Activated CD8-positive, alpha-beta memory T cell treated with anti-CD3 and anti-CD28 coated beads, Interleukin-2, amount 10 ng/mL, durations not matched to agents 7 days and 5 days (primary cell): ENCODE results near the gene GNG12. TPM values are rescaled to one million over a fixed set of nuclear protein-coding genes. Genes with fewer than 3 reads are reported as not detected.

ENCODE experiments used
- ATAC-seq: fragments of 150-1000 bp; cut with Tn5 transposase; one replicate; pipeline ENCODE4 v1.10.0; 2021; ENCODE audit warnings: moderate library complexity
- CTCF ChIA-PET: fragments of 350-600 bp; sonication (Branson Sonifier 250); formaldehyde crosslinking; loops from one replicate; lab custom pipeline; 2021; ENCODE audit warnings: antibody characterized with exemption; lab: Charles Lee
- DNase-seq: peaks from one replicate; pipeline ENCODE4 v3.0.0-alpha.2; 2020
- H3K27ac Mint-ChIP-seq: one replicate; pipeline ENCODE4 v1.8.0; 2021; ENCODE audit warnings: mild to moderate bottlenecking, mixed read lengths
- H3K27me3 Mint-ChIP-seq: one replicate; pipeline ENCODE4 v1.8.0; 2021; ENCODE audit warnings: mixed read lengths
- H3K36me3 Mint-ChIP-seq: one replicate; pipeline ENCODE4 v1.8.0; 2021; ENCODE audit warnings: mild to moderate bottlenecking, mixed read lengths
- H3K4me1 Mint-ChIP-seq: one replicate; pipeline ENCODE4 v1.8.0; 2021; ENCODE audit warnings: mixed read lengths
- H3K4me3 Mint-ChIP-seq: one replicate; pipeline ENCODE4 v1.8.0; 2021; ENCODE audit warnings: mild to moderate bottlenecking, moderate library complexity, mixed read lengths
- H3K9me3 Mint-ChIP-seq: one replicate; pipeline ENCODE4 v1.8.0; 2022; ENCODE audit warnings: low read depth, mixed read lengths
- total RNA-seq, 2 experiments: library from RNA; stranded (reverse); gene quantifications; one replicate each; pipeline ENCODE4 v1.2.3, GENCODE V29; 2021

The GNG12 gene
- total RNA-seq, 2 experiments from 2014 or later = 0.33 TPM; not detected in 1

DNA sequence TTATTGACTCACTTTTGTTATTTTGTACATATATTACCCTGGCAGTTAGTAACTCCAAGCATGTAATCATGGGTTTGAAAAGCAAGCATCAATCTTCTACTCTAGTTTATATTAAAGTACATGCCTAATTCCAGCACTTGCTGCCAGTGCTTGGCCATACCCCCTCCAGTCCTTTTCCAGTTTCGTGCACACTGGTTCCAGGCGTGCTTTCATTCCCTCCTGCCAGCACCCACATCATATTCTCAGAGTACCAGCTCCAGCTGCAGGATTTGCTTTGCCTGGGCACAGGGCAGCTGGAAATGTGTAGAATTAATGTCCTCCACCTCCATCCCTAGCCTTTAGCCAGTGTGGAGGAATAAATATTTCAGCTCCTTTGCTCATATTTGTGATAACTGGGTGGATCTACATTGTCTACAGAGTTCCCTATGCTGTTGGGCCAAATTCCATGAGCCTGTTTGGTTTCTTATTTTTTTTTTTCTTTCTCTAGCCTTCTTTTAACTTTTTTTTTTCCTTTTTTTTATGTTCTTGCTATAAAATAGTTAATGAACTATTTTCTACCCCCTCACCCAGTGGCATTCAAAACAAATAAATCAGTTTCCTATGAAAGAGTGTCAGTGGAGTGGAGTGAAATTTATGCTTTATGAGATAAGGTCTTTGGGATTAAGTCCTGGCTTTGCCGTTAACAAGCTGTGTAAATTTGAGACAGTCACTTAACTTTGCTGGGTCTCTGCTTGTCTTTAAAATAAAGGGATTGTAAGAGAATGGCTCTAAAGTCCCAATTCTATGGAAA is 2.6 kb upstream of the GNG12 start:
- no peak overlapping the region for H3K4me3 Mint-ChIP-seq
- no peak overlapping the region for H3K27ac Mint-ChIP-seq
- H3K9me3 Mint-ChIP-seq = no peaks in the 10 kb centered on the region
- peaks cover 17% of the 10 kb centered on the region for H3K4me1 Mint-ChIP-seq
- ATAC-seq = no peak
- H3K36me3 Mint-ChIP-seq = no peaks in the 10 kb centered on the region
- H3K27me3 Mint-ChIP-seq = peaks cover 85% of the 10 kb centered on the region
- CTCF ChIA-PET = interaction anchor here (0.7 to 1.5 kb wide), 4 partner anchors 14 to 77 kb away, joined by 3 read pairs; no protein-coding TSS in a partner anchor
- no peak for DNase-seq

DNA sequence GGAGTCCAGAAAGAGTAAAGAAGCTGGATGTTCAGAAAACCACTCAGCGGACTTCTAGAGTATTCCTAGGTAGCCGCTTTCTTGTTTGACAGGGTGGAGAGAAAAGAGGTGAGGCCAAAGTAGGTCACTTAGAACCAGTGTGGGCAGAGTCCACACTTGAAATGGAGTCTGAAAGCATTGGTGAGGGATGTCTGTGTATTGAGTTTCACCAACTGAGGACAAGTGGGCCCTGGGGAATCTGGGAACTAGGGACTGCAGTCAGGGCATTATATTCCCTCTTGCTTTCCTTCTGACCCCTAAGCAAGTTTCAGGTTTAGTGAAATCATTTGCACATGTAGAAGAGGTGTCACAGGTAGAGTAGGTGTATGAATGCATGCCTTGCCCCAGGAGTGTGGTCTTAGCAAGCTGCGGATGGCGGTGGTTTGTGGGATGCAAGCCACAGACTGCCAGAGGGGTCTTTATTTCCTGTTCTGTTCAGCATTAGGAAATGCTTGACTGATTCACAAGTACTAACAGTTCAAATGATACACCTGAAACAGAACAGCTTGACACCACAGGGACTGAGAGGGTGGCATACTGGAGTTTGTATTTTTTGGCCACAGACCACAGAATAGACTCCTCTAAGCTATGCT is 1.1 kb upstream of the GNG12 start:
- no peaks in the 10 kb centered on the region for H3K9me3 Mint-ChIP-seq
- no peak overlapping the region for H3K4me3 Mint-ChIP-seq
- peaks cover 17% of the 10 kb centered on the region for H3K4me1 Mint-ChIP-seq
- DNase-seq = no peak
- CTCF ChIA-PET = interaction anchor here (1.2 to 1.5 kb wide), 2 partner anchors 58 to 74 kb away, joined by 3 read pairs; no protein-coding TSS in a partner anchor
- H3K36me3 Mint-ChIP-seq = no peaks in the 10 kb centered on the region
- H3K27me3 Mint-ChIP-seq = peaks cover 79% of the 10 kb centered on the region
- ATAC-seq = no peak
- H3K27ac Mint-ChIP-seq = no peak overlapping the region

DNA sequence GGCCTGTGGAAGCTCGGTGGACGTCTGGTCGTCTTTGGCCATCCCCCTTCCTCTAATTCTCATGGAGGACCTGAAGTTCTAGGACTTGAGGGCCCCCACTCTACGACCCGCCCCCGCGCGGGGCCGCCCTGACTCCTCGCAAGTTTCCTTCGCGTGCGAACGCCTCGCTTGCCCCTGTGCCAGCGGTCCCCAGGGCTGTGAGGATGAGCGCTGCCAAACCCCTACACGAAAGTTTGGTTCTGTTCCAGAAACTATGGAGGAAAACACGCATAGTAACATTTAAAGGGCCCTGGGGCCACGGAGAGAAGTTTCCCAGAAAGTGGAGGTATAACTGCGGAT is 304 bp upstream of the GNG12 start:
- no peak overlapping the region for H3K27ac Mint-ChIP-seq
- CTCF ChIA-PET = interaction anchor here (1.2 kb wide), 1 partner anchor 17 kb away, joined by 3 read pairs; no protein-coding TSS in a partner anchor
- no peak for ATAC-seq
- H3K27me3 Mint-ChIP-seq = peaks cover 78% of the 10 kb centered on the region
- peaks cover 17% of the 10 kb centered on the region for H3K4me1 Mint-ChIP-seq
- no peaks in the 10 kb centered on the region for H3K9me3 Mint-ChIP-seq
- no peak for DNase-seq
- no peaks in the 10 kb centered on the region for H3K36me3 Mint-ChIP-seq
- H3K4me3 Mint-ChIP-seq = peak overlapping the region; percentile 36

DNA sequence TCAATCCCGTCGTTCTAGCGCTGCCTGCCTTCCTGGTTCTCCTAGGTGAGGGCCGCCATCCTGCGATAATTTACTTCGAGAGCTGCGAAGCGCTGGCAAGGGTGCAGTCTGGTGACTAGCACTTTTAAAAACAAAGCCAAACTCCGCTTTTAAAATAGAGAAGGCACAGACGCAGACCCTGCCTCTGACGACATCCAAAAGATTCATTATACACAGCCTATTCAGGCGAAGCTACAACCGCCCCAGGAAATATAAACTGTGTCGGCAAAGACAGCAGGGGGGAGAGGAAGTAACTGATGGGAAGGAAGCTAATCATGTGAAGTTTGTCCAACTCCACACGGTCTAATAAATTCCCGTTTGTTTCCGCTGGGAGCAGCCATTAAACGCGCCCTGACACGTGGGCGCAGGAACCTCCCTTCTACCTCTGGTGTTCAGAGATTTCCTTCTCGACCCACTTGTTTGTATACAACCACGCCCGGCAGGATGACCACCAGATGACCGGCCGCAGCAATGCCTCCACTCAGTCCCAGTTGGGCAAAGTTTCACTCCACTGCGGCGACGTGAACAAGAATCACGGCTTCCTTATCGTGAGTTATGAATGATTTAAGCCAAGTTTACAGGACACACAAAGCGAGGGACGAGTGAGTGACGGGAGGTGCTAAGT is 1.3 kb downstream of the GNG12 start:
- H3K4me3 Mint-ChIP-seq = peak overlapping the region; percentile 53
- no peaks in the 10 kb centered on the region for H3K36me3 Mint-ChIP-seq
- peaks cover 17% of the 10 kb centered on the region for H3K4me1 Mint-ChIP-seq
- H3K27ac Mint-ChIP-seq = peak overlapping the region; percentile 2
- ATAC-seq (peak; percentile 9), DNase-seq (no peak)
- CTCF ChIA-PET = interaction anchor here (1.0 to 1.2 kb wide), 3 partner anchors 10 to 140 kb away, joined by 3 read pairs; no protein-coding TSS in a partner anchor
- peaks cover 66% of the 10 kb centered on the region for H3K27me3 Mint-ChIP-seq
- H3K9me3 Mint-ChIP-seq = no peaks in the 10 kb centered on the region

DNA sequence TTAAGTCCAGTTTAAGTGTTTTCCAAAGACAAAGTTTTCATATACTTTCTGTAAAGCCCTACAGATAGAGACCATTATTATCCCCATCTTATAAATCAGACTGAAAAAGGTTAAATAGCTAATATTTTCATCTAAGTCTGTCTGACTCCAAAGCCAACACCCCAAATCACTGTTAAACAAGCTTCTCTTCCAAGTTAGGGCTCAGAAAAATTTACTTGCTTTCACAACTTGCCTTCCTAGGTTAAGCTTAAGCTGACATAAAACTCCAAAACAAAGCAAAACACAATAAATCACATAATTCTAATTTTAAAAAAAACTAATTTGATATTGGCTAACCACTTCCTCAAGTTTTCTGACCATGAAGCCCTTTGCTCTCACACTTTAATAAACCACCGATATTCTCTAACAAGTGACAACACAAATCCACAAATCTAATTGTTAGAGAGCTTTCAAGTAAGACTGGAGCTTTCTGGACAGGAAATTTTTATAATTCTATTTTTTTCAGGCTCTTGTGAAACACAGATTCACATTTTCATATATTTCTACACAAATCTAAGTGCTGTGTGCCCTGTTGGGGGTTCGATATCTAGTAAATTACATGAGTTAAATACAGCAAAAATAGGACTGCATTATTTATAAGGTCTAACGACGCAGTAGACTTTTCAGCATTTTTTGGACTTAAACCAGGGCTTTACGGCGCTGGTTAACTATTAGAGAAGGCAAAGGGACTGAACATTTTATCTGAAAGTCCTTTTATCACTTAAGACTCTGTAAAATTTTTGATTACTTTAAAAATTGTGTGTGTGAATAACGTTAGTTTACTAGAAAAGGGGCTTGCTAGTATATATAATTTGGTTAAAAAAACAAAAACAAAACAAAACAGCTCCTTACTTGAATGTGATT is 2.1 kb downstream of the GNG12 start:
- no peak overlapping the region for H3K27ac Mint-ChIP-seq
- no peak overlapping the region for H3K4me3 Mint-ChIP-seq
- H3K27me3 Mint-ChIP-seq = peaks cover 64% of the 10 kb centered on the region
- H3K9me3 Mint-ChIP-seq = no peaks in the 10 kb centered on the region
- CTCF ChIA-PET = interaction anchor here (1.2 kb wide), 1 partner anchor 9 kb away, joined by 3 read pairs; no protein-coding TSS in a partner anchor
- ATAC-seq (no peak), DNase-seq (no peak)
- H3K4me1 Mint-ChIP-seq = peaks cover 17% of the 10 kb centered on the region
- no peaks in the 10 kb centered on the region for H3K36me3 Mint-ChIP-seq

DNA sequence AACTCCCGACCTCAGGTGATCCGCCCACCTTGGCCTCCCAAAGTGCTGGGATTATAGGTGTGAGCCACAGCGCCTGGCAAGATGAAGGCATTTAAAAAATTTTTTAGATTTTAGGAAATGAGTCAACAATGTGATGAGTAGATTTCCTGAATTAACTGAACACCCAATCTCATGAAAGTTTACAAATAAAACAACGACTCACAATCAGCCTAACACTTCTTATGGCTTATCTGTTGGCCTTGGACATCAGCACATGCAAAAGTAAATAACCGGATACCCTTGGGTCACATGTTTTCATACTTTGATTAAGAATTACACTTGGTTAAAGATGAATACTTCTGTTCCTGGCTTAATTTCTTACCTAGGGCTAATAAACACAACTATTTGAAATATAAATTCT is 3.0 kb downstream of the GNG12 start:
- CTCF ChIA-PET = no interaction called here
- no peak for DNase-seq
- H3K27me3 Mint-ChIP-seq = peaks cover 57% of the 10 kb centered on the region

DNA sequence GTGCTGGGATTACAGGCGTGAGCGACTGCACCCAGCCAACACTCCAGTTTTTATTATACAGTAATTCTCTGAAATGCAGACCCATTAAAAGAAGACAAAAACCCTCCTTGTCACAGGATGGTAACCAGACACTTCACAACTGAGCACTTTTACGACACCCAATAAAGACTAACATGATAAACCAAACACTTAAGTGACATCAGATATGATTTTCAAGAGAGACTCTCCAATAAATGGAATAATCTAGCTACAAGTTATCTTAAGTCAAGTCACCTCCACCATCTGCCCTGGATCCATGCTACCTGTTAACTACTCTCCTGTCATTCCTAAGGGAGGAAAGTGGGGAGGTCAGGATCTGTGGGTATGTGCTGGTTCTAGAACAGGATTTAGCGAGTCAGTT is 5.6 kb downstream of the GNG12 start:
- Mint-ChIP-seq H3K36me3 (no peaks in the 10 kb centered on the region), H3K27me3 (peaks cover 52% of the 10 kb centered on the region), H3K9me3 (no peaks in the 10 kb centered on the region), H3K4me3 (no peak overlapping the region), H3K4me1 (peaks cover 7% of the 10 kb centered on the region), H3K27ac (no peak overlapping the region)
- CTCF ChIA-PET = no interaction called here
- DNase-seq = no peak
- ATAC-seq = no peak

More for the DNA sequence above, 3.0 kb downstream of the GNG12 start:
- Mint-ChIP-seq H3K4me3 (no peak overlapping the region), H3K9me3 (no peaks in the 10 kb centered on the region), H3K27ac (no peak overlapping the region), H3K36me3 (no peaks in the 10 kb centered on the region), H3K4me1 (peaks cover 17% of the 10 kb centered on the region)
- ATAC-seq = no peak

DNA sequence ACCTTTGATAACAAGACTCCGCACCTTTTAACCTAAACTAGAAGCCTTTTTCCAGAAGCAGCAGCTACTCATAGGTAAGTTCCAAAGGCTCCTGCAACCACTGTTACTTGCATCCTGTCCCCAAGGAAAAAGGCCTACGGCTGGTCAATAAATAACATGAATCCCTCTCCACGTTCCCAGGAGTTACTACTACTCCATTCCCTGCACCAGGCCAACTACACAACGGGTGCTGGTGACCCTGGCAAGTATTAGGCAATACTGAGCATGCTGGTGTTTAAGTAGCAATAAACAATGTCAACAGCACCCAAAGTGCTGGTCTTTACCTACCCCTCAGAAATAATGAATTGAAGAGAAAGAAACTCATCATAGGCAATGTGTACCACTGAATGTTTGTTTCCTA is 7.7 kb downstream of the GNG12 start:
- DNase-seq = no peak
- Mint-ChIP-seq H3K4me1 (no peaks in the 10 kb centered on the region), H3K36me3 (no peaks in the 10 kb centered on the region), H3K27me3 (peaks cover 31% of the 10 kb centered on the region), H3K27ac (no peak overlapping the region), H3K4me3 (no peak overlapping the region), H3K9me3 (no peaks in the 10 kb centered on the region)
- CTCF ChIA-PET = no interaction called here
- no peak for ATAC-seq

DNA sequence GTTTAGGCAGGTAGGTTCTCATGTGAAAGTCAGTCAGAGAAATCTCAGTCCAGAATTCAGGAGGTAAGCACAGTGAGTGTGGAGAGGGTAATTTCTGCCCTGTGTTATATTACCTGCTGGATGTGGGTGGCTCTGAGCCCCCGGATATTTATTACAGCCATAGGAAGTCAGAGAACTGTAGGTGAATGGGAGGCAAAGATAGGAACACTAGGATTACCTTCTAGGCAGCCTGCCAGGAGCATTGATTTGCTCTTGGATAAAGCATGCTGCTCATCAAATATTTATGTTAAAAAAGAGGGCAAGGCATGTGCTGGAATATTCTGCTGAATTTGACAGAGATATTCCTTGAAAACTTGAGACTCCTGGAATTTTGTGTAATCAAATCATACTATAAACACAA is 8.5 kb downstream of the GNG12 start:
- H3K27ac Mint-ChIP-seq = no peak overlapping the region
- H3K27me3 Mint-ChIP-seq = peaks cover 26% of the 10 kb centered on the region
- CTCF ChIA-PET = no interaction called here
- H3K4me3 Mint-ChIP-seq = no peak overlapping the region
- H3K9me3 Mint-ChIP-seq = no peaks in the 10 kb centered on the region
- no peaks in the 10 kb centered on the region for H3K36me3 Mint-ChIP-seq
- no peaks in the 10 kb centered on the region for H3K4me1 Mint-ChIP-seq
- no peak for DNase-seq
- ATAC-seq = no peak

DNA sequence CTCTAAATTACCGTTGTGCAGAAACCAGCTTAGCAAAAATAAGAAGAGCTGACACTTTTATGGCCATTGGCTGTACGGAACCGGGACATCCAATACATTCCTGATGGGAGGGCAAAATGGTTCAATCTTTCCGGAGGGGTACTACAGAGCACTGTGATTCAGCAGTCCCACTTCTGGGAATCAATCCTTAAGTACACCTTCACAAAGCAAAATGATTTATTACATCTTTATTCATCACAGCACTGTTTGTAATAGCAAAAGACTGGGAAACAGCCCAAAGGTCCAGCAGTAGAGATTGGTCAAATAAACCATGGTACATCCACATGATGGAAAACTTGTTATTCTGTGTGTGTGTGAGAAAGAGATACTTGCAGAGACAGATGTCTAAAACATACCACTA is 9.7 kb downstream of the GNG12 start:
- CTCF ChIA-PET = no interaction called here
- H3K4me1 Mint-ChIP-seq = no peaks in the 10 kb centered on the region
- ATAC-seq = no peak
- no peak overlapping the region for H3K4me3 Mint-ChIP-seq
- DNase-seq = no peak
- no peaks in the 10 kb centered on the region for H3K9me3 Mint-ChIP-seq
- H3K27me3 Mint-ChIP-seq = peaks cover 32% of the 10 kb centered on the region
- no peak overlapping the region for H3K27ac Mint-ChIP-seq
- no peaks in the 10 kb centered on the region for H3K36me3 Mint-ChIP-seq

DNA sequence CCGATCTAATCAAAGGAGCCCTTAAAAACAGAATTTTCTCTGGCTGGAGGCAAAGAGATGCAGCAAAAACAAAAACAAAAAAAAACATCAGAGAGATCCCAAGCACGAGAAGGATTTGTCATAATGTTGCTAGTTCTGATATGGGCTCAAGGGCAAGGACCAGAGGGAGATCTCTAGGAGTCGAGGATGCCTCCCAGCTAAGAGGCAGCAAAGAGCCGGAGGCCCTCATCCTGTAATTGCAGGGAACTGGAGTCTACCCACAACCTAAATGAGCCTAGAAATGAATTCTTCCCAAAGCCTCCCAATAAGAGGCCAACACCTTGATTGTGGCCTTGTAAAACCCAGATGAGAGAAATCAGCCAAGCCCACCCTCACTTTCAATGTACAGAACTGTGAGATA is 12.0 kb downstream of the GNG12 start:
- CTCF ChIA-PET = interaction anchor here (1.5 kb wide), 1 partner anchor 11 kb away, joined by 3 read pairs; no protein-coding TSS in a partner anchor
- no peaks in the 10 kb centered on the region for H3K36me3 Mint-ChIP-seq
- no peak overlapping the region for H3K27ac Mint-ChIP-seq
- no peak for ATAC-seq
- peaks cover 30% of the 10 kb centered on the region for H3K27me3 Mint-ChIP-seq
- no peaks in the 10 kb centered on the region for H3K9me3 Mint-ChIP-seq
- no peak for DNase-seq
- H3K4me1 Mint-ChIP-seq = no peaks in the 10 kb centered on the region
- no peak overlapping the region for H3K4me3 Mint-ChIP-seq

DNA sequence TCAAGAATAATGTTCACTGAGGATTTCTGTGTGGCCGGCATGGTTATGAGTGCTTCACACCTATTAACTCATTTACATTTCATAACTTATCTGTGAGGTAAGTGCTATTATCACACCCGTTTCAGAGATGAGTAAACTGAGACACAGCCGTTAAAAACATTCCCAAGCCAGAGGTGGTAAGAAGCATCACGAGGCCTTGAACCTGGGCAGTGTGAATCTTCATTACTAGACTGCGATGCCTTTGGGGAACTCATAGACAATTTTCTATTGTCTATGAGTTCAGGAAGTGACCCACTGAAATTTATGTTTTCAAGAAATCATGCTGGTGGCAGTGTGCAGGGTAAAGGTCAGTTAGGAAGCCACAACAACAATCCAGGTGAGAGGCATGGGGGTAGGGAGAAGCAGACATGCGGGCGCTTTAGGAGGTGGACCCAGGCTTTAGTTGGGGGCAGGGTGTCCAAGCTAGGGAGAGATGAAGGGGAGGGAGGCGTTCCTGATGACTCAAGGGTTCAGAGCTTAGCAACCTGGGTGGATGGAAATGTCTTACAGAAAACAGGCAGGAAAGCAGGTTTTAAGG is 14.5 kb downstream of the GNG12 start:
- CTCF ChIA-PET = no interaction called here
- Mint-ChIP-seq H3K27ac (no peak overlapping the region), H3K4me3 (no peak overlapping the region), H3K27me3 (peaks cover 27% of the 10 kb centered on the region), H3K4me1 (no peaks in the 10 kb centered on the region), H3K9me3 (no peaks in the 10 kb centered on the region), H3K36me3 (no peaks in the 10 kb centered on the region)
- ATAC-seq (no peak), DNase-seq (no peak)
